HCT116 (cell line): ENCODE results near the gene HACE1. TPM values are rescaled to one million over a fixed set of nuclear protein-coding genes. Genes with fewer than 3 reads are reported as not detected.

Experiments
- ATAC-seq: fragments of 200-7000 bp; cut with Tn5 transposase; 2 replicates; pipeline ENCODE4 v1.9.1; 2020; ENCODE audit warnings: mild to moderate bottlenecking, moderate library complexity
- BruUV-seq: library from RNA; stranded (reverse); fragments of 400-500 nt; replicated peaks from 2 replicates; lab custom pipeline; 2021; lab: Mats Ljungman, UMichigan
- CTCF ChIA-PET: fragments of 300-600 bp; sonication (Branson Sonifier 250); formaldehyde crosslinking; loops from one replicate; lab custom pipeline; 2021; ENCODE audit warnings: antibody characterized with exemption; lab: Charles Lee
- POLR2A ChIA-PET: fragments of 300-600, 350-600 bp; sonication (Branson Sonifier 250); formaldehyde crosslinking; loops from one replicate; lab custom pipeline; 2021; ENCODE audit warnings: antibody characterized with exemption; lab: Charles Lee
- RAD21 ChIA-PET, 2 experiments: fragments of 300-600 bp; sonication (Branson Sonifier 250); formaldehyde crosslinking; loops; one replicate each; lab custom pipeline; 2023; ENCODE audit warnings: low total read pairs in 2 of 2; ENCODE audit not compliant: uncharacterized antibody in 2 of 2, unreplicated experiment in 2 of 2, low non-redundant PET in 1 of 2; lab: Charles Lee
- DNase-seq: peaks from one replicate; pipeline ENCODE4 v3.0.0-alpha.2; 2010; ENCODE audit warnings: low read depth, low spot score
- H2AFZ ChIP-seq: fragments of 200-600 bp; shearing (Covaris generic), sonication (generic); 2 replicates; pipeline ENCODE4 v1.6.1; 2017; ENCODE audit warnings: low read depth, mixed run types, mixed read lengths, antibody characterized with exemption, low read length; ENCODE audit not compliant: poor library complexity, severe bottlenecking
- H3K27ac ChIP-seq: 2 replicates; pipeline ENCODE4 v1.5.1; 2012; ENCODE audit warnings: low read depth, low read length
- H3K27me3 ChIP-seq: fragments of 200-600 bp; sonication (generic); 2 replicates; pipeline ENCODE4 v1.6.1; 2016; ENCODE audit warnings: mixed run types, low read length, mixed read lengths; ENCODE audit not compliant: insufficient read depth
- H3K36me3 ChIP-seq, 2 experiments: fragments of 200-500 bp in 1 of 2; fragments of 200-600 bp in 1 of 2; sonication (Bioruptor generic) in 1 of 2; sonication (generic) in 1 of 2; 2 replicates each; pipeline versions ENCODE4 v1.5.1 to v1.6.1; 2014 to 2016; ENCODE audit warnings: low read length in 2 of 2, inconsistent platforms in 1 of 2, mixed read lengths in 1 of 2, mixed run types in 1 of 2; ENCODE audit not compliant: insufficient read depth in 2 of 2, control insufficient read depth in 1 of 2
- H3K4me1 ChIP-seq, 2 experiments: fragments of 200-600 bp in 1 of 2; sonication (generic) in 1 of 2; 2 replicates each; pipeline versions ENCODE4 v1.5.1 to v1.6.1; 2012 to 2017; ENCODE audit warnings: low read length in 2 of 2, inconsistent platforms in 1 of 2, mild to moderate bottlenecking in 1 of 2, mixed read lengths in 1 of 2, mixed run types in 1 of 2, moderate library complexity in 1 of 2; ENCODE audit not compliant: insufficient read depth in 2 of 2, control insufficient read depth in 1 of 2
- H3K4me2 ChIP-seq: fragments of 200-600 bp; sonication (generic); 2 replicates; pipeline ENCODE4 v1.6.1; 2017; ENCODE audit warnings: mixed run types, low read length, mixed read lengths
- H3K4me3 ChIP-seq, 2 experiments: fragments of 200-600 bp in 1 of 2; sonication (generic) in 1 of 2; replicated peaks in 1 of 2; 2 replicates each; pipeline ENCODE4 v1.5.1; 2011 to 2016; ENCODE audit warnings: low read length in 2 of 2, control low read depth in 1 of 2, low read depth in 1 of 2, mild to moderate bottlenecking in 1 of 2, mixed read lengths in 1 of 2, mixed run types in 1 of 2
- H3K79me2 ChIP-seq: fragments of 200-600 bp; sonication (generic); 2 replicates; pipeline ENCODE4 v1.6.1; 2017; ENCODE audit warnings: mild to moderate bottlenecking, mixed run types, low read length, moderate library complexity, mixed read lengths; ENCODE audit not compliant: insufficient read depth
- H3K9ac ChIP-seq: fragments of 200-600 bp; sonication (generic); 2 replicates; pipeline ENCODE4 v1.6.1; 2016; ENCODE audit warnings: low read length, mixed read lengths
- H3K9me2 ChIP-seq: fragments of 200-600 bp; sonication (generic), shearing (Covaris generic); 2 replicates; pipeline ENCODE4 v1.6.1; 2017; ENCODE audit warnings: mixed run types, mild to moderate bottlenecking, moderate library complexity; ENCODE audit not compliant: insufficient read depth
- H3K9me3 ChIP-seq, 2 experiments: fragments of 200-500 bp in 1 of 2; fragments of 200-600 bp in 1 of 2; sonication (Bioruptor generic) in 1 of 2; sonication (generic) in 1 of 2; 2 replicates each; pipeline ENCODE4 v1.6.1; 2014 to 2017; ENCODE audit warnings: low read length in 2 of 2, mixed read lengths in 2 of 2, inconsistent platforms in 1 of 2, low read depth in 1 of 2, mild to moderate bottlenecking in 1 of 2, mixed run types in 1 of 2, moderate library complexity in 1 of 2; ENCODE audit not compliant: control insufficient read depth in 1 of 2, insufficient read depth in 1 of 2
- H4K20me1 ChIP-seq: fragments of 200-600 bp; sonication (generic), shearing (Covaris generic); 2 replicates; pipeline ENCODE4 v1.6.1; 2017; ENCODE audit warnings: mixed run types, mild to moderate bottlenecking, moderate library complexity; ENCODE audit not compliant: insufficient read depth
- ATF3 ChIP-seq: IDR thresholded peaks from 2 replicates; pipeline ENCODE4 v1.6.1; 2012
- CBX3 ChIP-seq: IDR thresholded peaks from 2 replicates; pipeline ENCODE4 v1.6.1; 2012; ENCODE audit warnings: low read depth
- CEBPB ChIP-seq: IDR thresholded peaks from 2 replicates; pipeline ENCODE4 v1.6.1; 2012; ENCODE audit warnings: low read depth
- EGR1 ChIP-seq: IDR thresholded peaks from 2 replicates; pipeline ENCODE4 v1.6.1; 2012; ENCODE audit warnings: low read depth
- EZH2 ChIP-seq: fragments of 200-600 bp; sonication (generic); IDR thresholded peaks from 2 replicates; pipeline ENCODE4 v1.6.1; 2017; ENCODE audit warnings: antibody characterized with exemption, mixed run types
- EZH2phosphoT487 ChIP-seq: fragments of 200-600 bp; IDR thresholded peaks from 2 replicates; pipeline ENCODE4 v1.6.1; 2018; ENCODE audit warnings: antibody characterized with exemption, borderline replicate concordance
- FOSL1 ChIP-seq: IDR thresholded peaks from 2 replicates; pipeline ENCODE4 v1.6.1; 2012; ENCODE audit warnings: low read depth
- JUND ChIP-seq: IDR thresholded peaks from 2 replicates; pipeline ENCODE4 v1.6.1; 2012
- MAX ChIP-seq: IDR thresholded peaks from 2 replicates; pipeline ENCODE4 v1.6.1; 2012
- POLR2A ChIP-seq: IDR thresholded peaks from 2 replicates; pipeline ENCODE4 v1.7.0; 2011; ENCODE audit warnings: borderline replicate concordance; ENCODE audit not compliant: insufficient read depth, insufficient read length; ENCODE audit errors: extremely low read depth
- POLR2AphosphoS5 ChIP-seq: IDR thresholded peaks from 2 replicates; pipeline ENCODE4 v1.6.1; 2011; ENCODE audit warnings: mild to moderate bottlenecking, low read depth, low read length, moderate library complexity
- REST ChIP-seq: IDR thresholded peaks from 2 replicates; pipeline ENCODE4 v1.6.1; 2012; ENCODE audit warnings: low read depth
- ZNF274 ChIP-seq: fragments of 200-500 bp; sonication (Bioruptor generic); IDR thresholded peaks from 2 replicates; pipeline ENCODE4 v1.6.1; 2014; ENCODE audit warnings: mild to moderate bottlenecking, low read depth, low read length, inconsistent platforms
- intact Hi-C: fragments of 100-400 bp; cut with micrococcal nuclease; formaldehyde crosslinking; loops from 2 replicates; pipeline ENCODE4 v1.10.0; 2022
- total RNA-seq: library from RNA; stranded (reverse); gene quantifications from one replicate; pipeline ENCODE4 v1.2.1, GENCODE V29; 2021; ENCODE audit not compliant: unreplicated experiment

Gene HACE1
- total RNA-seq, 1 experiment from 2014 or later: 10.9 TPM

- H2AFZ ChIP-seq: peak overlapping the region; percentile 8
- DNase-seq: peak; percentile 12
- no peaks in the 10 kb centered on the region for H3K9me3 ChIP-seq
- BruUV-seq: no TSS peak
- no peak overlapping the region for H3K4me3 ChIP-seq
- no peaks in the 10 kb centered on the region for H4K20me1 ChIP-seq
- peaks cover 0 to 11% of the 10 kb centered on the region in 2 experiments; a peak in 1 of 4 replicates for H3K4me1 ChIP-seq
- H3K79me2 ChIP-seq: no peaks in the 10 kb centered on the region
- TF ChIP-seq JUND: no peak
- TF ChIP-seq ZNF274: no peak
- TF ChIP-seq POLR2A: no peak
- TF ChIP-seq POLR2AphosphoS5: no peak
- no peak for TF ChIP-seq REST
- no peak for TF ChIP-seq EZH2
- TF ChIP-seq EGR1: no peak
- no peak for TF ChIP-seq CEBPB
- TF ChIP-seq ATF3: no peak
- no peak for TF ChIP-seq FOSL1
- no peak for TF ChIP-seq MAX
- no peak for TF ChIP-seq CBX3
- no peak for TF ChIP-seq EZH2phosphoT487
- H3K9me2 ChIP-seq: no peaks in the 10 kb centered on the region
- H3K9ac ChIP-seq: no peak overlapping the region
- H3K27me3 ChIP-seq: no peaks in the 10 kb centered on the region
- intact Hi-C loops: no loop called here
- peak overlapping the region; percentile 16; the same call in 1 of the 2 replicates for H3K4me2 ChIP-seq
- H3K36me3 ChIP-seq: no peaks in the 10 kb centered on the region
- ChIA-PET POLR2A (no interaction called here), CTCF (no interaction called here), RAD21 (no interaction called here)
- ATAC-seq: peak; percentile 60; the same call in 1 of the 2 replicates
- no peak overlapping the region for H3K27ac ChIP-seq
These were observed 170.0 kb downstream of the HACE1 start for GRCh38 chr6:104689551-104690205.
